Prostate gland (tissue), 2 donors: ENCODE measurements around the gene SLTM. TPM values are rescaled to one million over a fixed set of nuclear protein-coding genes. Genes with fewer than 3 reads are reported as not detected.
"Not testable (repeated sequence)": the region's sequence is repeated elsewhere in the genome, so short reads cannot be mapped to it uniquely, and the experiment has no call there.

Source experiments
- DNase-seq: peaks from one replicate; pipeline ENCODE4 v3.0.0-alpha.2; 2019; ENCODE audit warnings: low spot score
- H3K27ac ChIP-seq, 2 donors: fragments of 200-600 bp; sonication (generic); 2 replicates each; pipeline ENCODE4 v1.5.1; 2017 to 2019
- H3K27me3 ChIP-seq: fragments of 200-600 bp; sonication (generic); replicated peaks from 2 replicates; pipeline ENCODE4 v1.5.1; 2019; ENCODE audit not compliant: insufficient read depth
- H3K36me3 ChIP-seq, 2 donors: fragments of 200-600 bp; sonication (generic); 1 replicate in 1 of 2; 2 replicates in 1 of 2; pipeline versions ENCODE4 v1.5.1 to v1.8.1; 2017 to 2019
- H3K4me1 ChIP-seq: fragments of 200-600 bp; sonication (generic); replicated peaks from 2 replicates; pipeline ENCODE4 v1.5.1; 2019
- H3K4me3 ChIP-seq, 2 donors: fragments of 200-600 bp; sonication (generic); 2 replicates each; pipeline ENCODE4 v1.5.1; 2017 to 2019
- H3K9me3 ChIP-seq: fragments of 200-600 bp; sonication (generic); 2 replicates; pipeline ENCODE4 v1.5.1; 2017
- CTCF ChIP-seq, 4 experiments: fragments of 200-600 bp in 2 of 4; fragments of 450-650 bp in 2 of 4; sonication (generic) in 2 of 4; IDR thresholded peaks; 1 replicate in 3 of 4; 2 replicates in 1 of 4; pipeline ENCODE4 v1.5.1; 2016 to 2019; ENCODE audit warnings: antibody characterized with exemption in 4 of 4, mild to moderate bottlenecking in 2 of 4, moderate library complexity in 2 of 4
- POLR2A ChIP-seq: fragments of 450-650 bp; IDR thresholded peaks from one replicate; pipeline ENCODE4 v1.6.1; 2016; ENCODE audit warnings: antibody characterized with exemption, mild to moderate bottlenecking
- POLR2AphosphoS5 ChIP-seq: sonication (generic); formaldehyde crosslinking; IDR thresholded peaks from one replicate; pipeline ENCODE4 v1.6.1; 2017; ENCODE audit warnings: antibody characterized with exemption
- WGBS: methylation state at CpG from one replicate; pipeline ENCODE4 v1.1.5; 2018; 5-methylcytosine and 5-hydroxymethylcytosine counted together
- intact Hi-C: fragments of 100-400 bp; cut with DNase I; formaldehyde crosslinking; loops from one replicate; pipeline ENCODE4 v1.14.2; 2022
- total RNA-seq, 2 donors: library from RNA; depleted of rRNA; stranded (reverse); fragments of >200 nt; gene quantifications; one replicate each; pipeline ENCODE4 v1.1.0, GENCODE V29; 2016

SLTM gene
- total RNA-seq, 2 donors from 2014 or later, result 65.8 to 73.3 TPM

GRCh38 chr15:58923284-58923683, 10.2 kb downstream of the SLTM start:
- WGBS, result 88% methylated on average over 4 of the region's 4 CpGs
- no peak for DNase-seq
- H3K27ac ChIP-seq, result no peak overlapping the region
- H3K36me3 ChIP-seq, result no peaks in the 10 kb centered on the region
- H3K4me1 ChIP-seq, result no peaks in the 10 kb centered on the region
- H3K9me3 ChIP-seq, result no peaks in the 10 kb centered on the region
- H3K4me3 ChIP-seq, result no peak overlapping the region
- TF ChIP-seq POLR2A (no peak), CTCF (IDR thresholded peaks at IDR 0.05) (no peak), POLR2AphosphoS5 (no peak)
- intact Hi-C loops, result no loop called here
- H3K27me3 ChIP-seq, result no peaks in the 10 kb centered on the region

GRCh38 chr15:58921267-58921790, 12.2 kb downstream of the SLTM start:
- no peak for TF ChIP-seq POLR2A
- no peak for TF ChIP-seq POLR2AphosphoS5
- no peak for TF ChIP-seq CTCF (IDR thresholded peaks at IDR 0.05)
- Histone ChIP-seq H3K9me3 (no peaks in the 10 kb centered on the region), H3K4me3 (no peak overlapping the region), H3K4me1 (no peaks in the 10 kb centered on the region), H3K36me3 (no peaks in the 10 kb centered on the region), H3K27me3 (no peaks in the 10 kb centered on the region), H3K27ac (no peak overlapping the region)
- no peak for DNase-seq
- 68% methylated on average over 4 of the region's 4 CpGs for WGBS
- intact Hi-C loops, result no loop called here

GRCh38 chr15:58920447-58920846, 13.0 kb downstream of the SLTM start:
- H3K27me3 ChIP-seq, H3K4me3 ChIP-seq, H3K27ac ChIP-seq, H3K9me3 ChIP-seq, intact Hi-C loops, DNase-seq, H3K36me3 ChIP-seq, H3K4me1 ChIP-seq: not testable (repeated sequence)
- 94% methylated on average over 7 of the region's 7 CpGs for WGBS

- no peak for TF ChIP-seq POLR2AphosphoS5
- TF ChIP-seq CTCF (IDR thresholded peaks at IDR 0.05), result no peak
- TF ChIP-seq POLR2A, result no peak
- no peaks in the 10 kb centered on the region for H3K4me1 ChIP-seq
- H3K27ac ChIP-seq, result no peak overlapping the region
- WGBS, result 97% methylated on average over 7 of the region's 7 CpGs
- no peaks in the 10 kb centered on the region for H3K27me3 ChIP-seq
- intact Hi-C loops, result no loop called here
- no peak for DNase-seq
- no peaks in the 10 kb centered on the region for H3K36me3 ChIP-seq
- H3K4me3 ChIP-seq, result no peak overlapping the region
- no peaks in the 10 kb centered on the region for H3K9me3 ChIP-seq
Measured at GRCh38 chr15:58919232-58919631, 14.2 kb downstream of the SLTM start.

- Histone ChIP-seq H3K27me3 (no peaks in the 10 kb centered on the region), H3K4me1 (no peaks in the 10 kb centered on the region), H3K9me3 (no peaks in the 10 kb centered on the region), H3K36me3 (no peaks in the 10 kb centered on the region), H3K27ac (no peak overlapping the region), H3K4me3 (no peak overlapping the region)
- intact Hi-C loops, result no loop called here
- no peak for TF ChIP-seq POLR2AphosphoS5
- no peak for TF ChIP-seq POLR2A
- no peak for TF ChIP-seq CTCF (IDR thresholded peaks at IDR 0.05)
- DNase-seq, result no peak
- 69% methylated on average over 5 of the region's 5 CpGs for WGBS
Measured at GRCh38 chr15:58918239-58918638, 15.2 kb downstream of the SLTM start.

- H3K9me3 ChIP-seq, H3K27ac ChIP-seq, H3K27me3 ChIP-seq, H3K4me3 ChIP-seq, H3K4me1 ChIP-seq, H3K36me3 ChIP-seq, DNase-seq, intact Hi-C loops: not testable (repeated sequence)
- 90% methylated on average over 10 of the region's 10 CpGs for WGBS
Measured at GRCh38 chr15:58917613-58918129, 15.8 kb downstream of the SLTM start.
